Upper lobe of left lung (tissue), 4 donors: ENCODE results near the gene USP50.

Source experiments
- CTCF ChIP-seq, 6 experiments: fragments of 450-650 bp in 4 of 6; fragments of 200-600 bp in 2 of 6; sonication (generic) in 2 of 6; IDR thresholded peaks; one replicate each; pipeline ENCODE4 v1.5.1; 2016 to 2019; ENCODE audit warnings: antibody characterized with exemption in 6 of 6
- POLR2A ChIP-seq, 4 donors: fragments of 450-650 bp; IDR thresholded peaks; one replicate each; pipeline ENCODE4 v1.5.1; 2016 to 2017; ENCODE audit warnings: antibody characterized with exemption in 4 of 4, mild to moderate bottlenecking in 2 of 4
- POLR2AphosphoS5 ChIP-seq, 2 donors: sonication (generic); formaldehyde crosslinking; IDR thresholded peaks; one replicate each; pipeline ENCODE4 v1.5.1; 2017; ENCODE audit warnings: antibody characterized with exemption in 2 of 2

- TF ChIP-seq CTCF (IDR thresholded peaks at IDR 0.05) (no peak), POLR2A (IDR thresholded peaks at IDR 0.05) (no peak), POLR2AphosphoS5 (IDR thresholded peaks at IDR 0.05) (no peak)
These were observed 47.8 kb upstream of the USP50 start for GRCh38 chr15:50594311-50594710.
